HEK293T (cell line): ENCODE measurements around the gene HBA1.
"Not testable (repeated sequence)": the region's sequence is repeated elsewhere in the genome, so short reads cannot be mapped to it uniquely, and the experiment has no call there.

ENCODE experiments used
- CTCF ChIA-PET: fragments of 350-600 bp; formaldehyde crosslinking; extraction: SDS; loops from one replicate; lab custom pipeline; 2021; ENCODE audit warnings: antibody characterized with exemption, inconsistent platforms; lab: Yijun Ruan, JAX
- POLR2A ChIA-PET: fragments of 350-600 bp; formaldehyde crosslinking; extraction: SDS; loops from one replicate; lab custom pipeline; 2020; ENCODE audit warnings: antibody characterized with exemption, inconsistent platforms; lab: Yijun Ruan, JAX
- DNase-seq: peaks from one replicate; pipeline ENCODE4 v3.0.0; 2012; ENCODE audit warnings: mixed read lengths; ENCODE audit errors: extremely low spot score
- ARNT ChIP-seq: fragments of 450-650 bp; IDR thresholded peaks from 2 replicates; pipeline ENCODE4 v1.6.1; 2017; ENCODE audit warnings: mild to moderate bottlenecking
- BHLHE40 ChIP-seq: fragments of 450-650 bp; IDR thresholded peaks from 2 replicates; pipeline ENCODE4 v1.6.1; 2016; ENCODE audit warnings: mild to moderate bottlenecking, moderate library complexity, borderline replicate concordance
- CTBP1 ChIP-seq: fragments of 450-650 bp; IDR thresholded peaks from 2 replicates; pipeline ENCODE4 v1.6.1; 2016; ENCODE audit warnings: borderline replicate concordance
- ELF4 ChIP-seq: fragments of 450-650 bp; IDR thresholded peaks from 2 replicates; pipeline ENCODE4 v1.6.1; 2017; ENCODE audit warnings: antibody characterized with exemption
- FOXA1 ChIP-seq: fragments of 450-650 bp; IDR thresholded peaks from 2 replicates; pipeline ENCODE4 v1.6.1; 2016; ENCODE audit warnings: mild to moderate bottlenecking
- FOXK2 ChIP-seq: fragments of 450-650 bp; IDR thresholded peaks from 2 replicates; pipeline ENCODE4 v1.6.1; 2016; ENCODE audit warnings: mild to moderate bottlenecking
- FOXM1 ChIP-seq: fragments of 450-650 bp; IDR thresholded peaks from 2 replicates; pipeline ENCODE4 v1.6.1; 2017; ENCODE audit warnings: mild to moderate bottlenecking, borderline replicate concordance
- HDGF ChIP-seq: fragments of 450-650 bp; IDR thresholded peaks from 2 replicates; pipeline ENCODE4 v1.6.1; 2017; ENCODE audit warnings: antibody characterized with exemption, borderline replicate concordance
- L3MBTL2 ChIP-seq: fragments of 450-650 bp; conservative IDR thresholded peaks from 2 replicates; pipeline ENCODE4 v1.6.1; 2016; ENCODE audit warnings: mild to moderate bottlenecking
- LEF1 ChIP-seq: fragments of 450-650 bp; IDR thresholded peaks from 2 replicates; pipeline ENCODE4 v1.6.1; 2017; ENCODE audit warnings: mild to moderate bottlenecking, borderline replicate concordance
- NFRKB ChIP-seq: fragments of 450-650 bp; IDR thresholded peaks from 2 replicates; pipeline ENCODE4 v1.6.1; 2016; ENCODE audit warnings: mild to moderate bottlenecking, moderate library complexity
- PKNOX1 ChIP-seq: fragments of 450-650 bp; IDR thresholded peaks from 2 replicates; pipeline ENCODE4 v1.6.1; 2016
- SP1 ChIP-seq: fragments of 450-650 bp; IDR thresholded peaks from 2 replicates; pipeline ENCODE4 v1.6.1; 2017
- SUZ12 ChIP-seq: fragments of 450-650 bp; IDR thresholded peaks from 2 replicates; pipeline ENCODE4 v1.6.1; 2016; ENCODE audit warnings: mild to moderate bottlenecking
- TARDBP ChIP-seq: fragments of 450-650 bp; IDR thresholded peaks from 2 replicates; pipeline ENCODE4 v1.6.1; 2016
- ZNF384 ChIP-seq: fragments of 450-650 bp; IDR thresholded peaks from 2 replicates; pipeline ENCODE4 v1.6.1; 2016

Gene HBA1

GRCh38 chr16:211631-212180 lies 35.2 kb downstream of the HBA1 start:
- DNase-seq, POLR2A ChIA-PET: not testable (repeated sequence)
- CTCF ChIA-PET, result interaction anchor here (0.7 kb wide), 1 partner anchor 16 kb away, joined by 5 read pairs; no protein-coding TSS in a partner anchor

GRCh38 chr16:212999-213398 lies 36.5 kb downstream of the HBA1 start:
- ChIA-PET CTCF (no interaction called here), POLR2A (no interaction called here)

GRCh38 chr16:220021-220420 lies 43.5 kb downstream of the HBA1 start:
- ChIA-PET POLR2A (no interaction called here), CTCF (no interaction called here)
- TF ChIP-seq FOXK2 (no peak), FOXM1 (no peak), ARNT (no peak), LEF1 (no peak), HDGF (no peak), SUZ12 (no peak), PKNOX1 (no peak), ELF4 (no peak), L3MBTL2 (no peak), NFRKB (no peak), BHLHE40 (no peak), ZNF384 (no peak), TARDBP (no peak), FOXA1 (no peak), SP1 (no peak)
- DNase-seq, result no peak

More at GRCh38 chr16:212999-213398, 36.5 kb downstream of the HBA1 start:
- TF ChIP-seq CTBP1 (no peak), NFRKB (no peak), SUZ12 (no peak), L3MBTL2 (no peak), BHLHE40 (no peak), ELF4 (no peak)
- DNase-seq, result no peak
